Neuronal stem cell (in vitro differentiated cells): Measurements from ENCODE around the gene PLD1.

Source experiments
- DNase-seq: peaks from one replicate; pipeline ENCODE4 v3.0.0-alpha.2; 2013; ENCODE audit warnings: low spot score
- H2AFZ ChIP-seq: one replicate; pipeline ENCODE4 v1.6.1; 2013; ENCODE audit warnings: mild to moderate bottlenecking, low read length, inconsistent platforms
- H2AK5ac ChIP-seq: 2 replicates; pipeline ENCODE4 v1.6.1; 2013; ENCODE audit warnings: low read depth, mild to moderate bottlenecking, inconsistent platforms, low read length, moderate library complexity, mixed read lengths
- H2BK120ac ChIP-seq: 2 replicates; pipeline ENCODE4 v1.6.1; 2013; ENCODE audit warnings: low read depth, mild to moderate bottlenecking, inconsistent platforms, low read length, moderate library complexity, mixed read lengths
- H2BK12ac ChIP-seq: one replicate; pipeline ENCODE4 v1.6.1; 2013; ENCODE audit warnings: low read length, inconsistent platforms
- H2BK15ac ChIP-seq: 2 replicates; pipeline ENCODE4 v1.6.1; 2013; ENCODE audit warnings: mild to moderate bottlenecking, low read length, inconsistent platforms, mixed read lengths
- H2BK5ac ChIP-seq: one replicate; pipeline ENCODE4 v1.6.1; 2013; ENCODE audit warnings: inconsistent platforms, mild to moderate bottlenecking, low read length, moderate library complexity
- H3K14ac ChIP-seq: one replicate; pipeline ENCODE4 v1.6.1; 2013; ENCODE audit warnings: low read length, inconsistent platforms
- H3K18ac ChIP-seq: 2 replicates; pipeline ENCODE4 v1.6.1; 2013; ENCODE audit warnings: low read length, inconsistent platforms
- H3K23ac ChIP-seq: 2 replicates; pipeline ENCODE4 v1.6.1; 2013; ENCODE audit warnings: low read depth, mild to moderate bottlenecking, mixed read lengths, low read length, inconsistent platforms; ENCODE audit not compliant: poor library complexity
- H3K27ac ChIP-seq: replicated peaks from 3 replicates; pipeline ENCODE4 v1.5.1; 2013; ENCODE audit warnings: low read length, inconsistent platforms
- H3K27me3 ChIP-seq, 3 experiments: 2 replicates each; pipeline ENCODE4 v1.6.1; 2013; ENCODE audit warnings: low read length in 3 of 3, mild to moderate bottlenecking in 2 of 3, inconsistent platforms in 1 of 3, low read depth in 1 of 3, mixed read lengths in 1 of 3, moderate library complexity in 1 of 3; ENCODE audit not compliant: control insufficient read depth in 3 of 3, insufficient read depth in 3 of 3
- H3K36me3 ChIP-seq, 2 donors: replicated peaks in 1 of 2; 2 replicates each; pipeline ENCODE4 v1.6.1; 2013; ENCODE audit warnings: low read length in 2 of 2; ENCODE audit not compliant: control insufficient read depth in 2 of 2, insufficient read depth in 2 of 2
- H3K4ac ChIP-seq: 2 replicates; pipeline ENCODE4 v1.6.1; 2013; ENCODE audit warnings: inconsistent platforms, mild to moderate bottlenecking, low read length, moderate library complexity
- H3K4me1 ChIP-seq, 2 donors: 1 replicate in 1 of 2; 2 replicates in 1 of 2; pipeline ENCODE4 v1.6.1; 2013; ENCODE audit warnings: low read length in 2 of 2, low read depth in 1 of 2; ENCODE audit not compliant: control insufficient read depth in 2 of 2, insufficient read depth in 1 of 2
- H3K4me2 ChIP-seq: one replicate; pipeline ENCODE4 v1.6.1; 2013; ENCODE audit warnings: mild to moderate bottlenecking, low read length, inconsistent platforms; ENCODE audit not compliant: insufficient read depth, poor library complexity, severe bottlenecking
- H3K4me3 ChIP-seq, 2 donors: 2 replicates each; pipeline ENCODE4 v1.5.1; 2013; ENCODE audit warnings: low read length in 2 of 2, mild to moderate bottlenecking in 2 of 2, inconsistent platforms in 1 of 2, moderate library complexity in 1 of 2
- H3K79me1 ChIP-seq: one replicate; pipeline ENCODE4 v1.6.1; 2013; ENCODE audit warnings: low read depth, mild to moderate bottlenecking, inconsistent platforms, low read length, moderate library complexity
- H3K9ac ChIP-seq: one replicate; pipeline ENCODE4 v1.6.1; 2013; ENCODE audit warnings: mild to moderate bottlenecking, low read depth, low read length, inconsistent platforms; ENCODE audit not compliant: poor library complexity
- H3K9me3 ChIP-seq, 2 donors: replicated peaks in 1 of 2; 2 replicates each; pipeline versions ENCODE3 to v1.6.1; 2013; ENCODE audit warnings: low read length in 2 of 2, mild to moderate bottlenecking in 2 of 2, inconsistent platforms in 1 of 2, low read depth in 1 of 2, mixed read lengths in 1 of 2, moderate library complexity in 1 of 2; ENCODE audit not compliant: control insufficient read depth in 2 of 2, insufficient read depth in 1 of 2
- H4K8ac ChIP-seq: one replicate; pipeline ENCODE4 v1.6.1; 2013; ENCODE audit warnings: low read depth, mild to moderate bottlenecking, inconsistent platforms, low read length, moderate library complexity
- H4K91ac ChIP-seq: one replicate; pipeline ENCODE4 v1.6.1; 2013; ENCODE audit warnings: low read length, low read depth, mild to moderate bottlenecking, inconsistent platforms; ENCODE audit not compliant: poor library complexity
- WGBS, 2 donors: extraction: QIAGEN DNeasy Blood & Tissue Kit; methylation state at CpG; one replicate each; pipeline ENCODE4 v1.1.7; 2013; ENCODE audit warnings: missing lambda C conversion rate in 2 of 2, mixed read lengths in 1 of 2; ENCODE audit not compliant: insufficient read length in 2 of 2, insufficient replicate concordance in 1 of 2; ENCODE audit errors: extremely low coverage in 2 of 2; 5-methylcytosine and 5-hydroxymethylcytosine counted together

Gene PLD1

DNA sequence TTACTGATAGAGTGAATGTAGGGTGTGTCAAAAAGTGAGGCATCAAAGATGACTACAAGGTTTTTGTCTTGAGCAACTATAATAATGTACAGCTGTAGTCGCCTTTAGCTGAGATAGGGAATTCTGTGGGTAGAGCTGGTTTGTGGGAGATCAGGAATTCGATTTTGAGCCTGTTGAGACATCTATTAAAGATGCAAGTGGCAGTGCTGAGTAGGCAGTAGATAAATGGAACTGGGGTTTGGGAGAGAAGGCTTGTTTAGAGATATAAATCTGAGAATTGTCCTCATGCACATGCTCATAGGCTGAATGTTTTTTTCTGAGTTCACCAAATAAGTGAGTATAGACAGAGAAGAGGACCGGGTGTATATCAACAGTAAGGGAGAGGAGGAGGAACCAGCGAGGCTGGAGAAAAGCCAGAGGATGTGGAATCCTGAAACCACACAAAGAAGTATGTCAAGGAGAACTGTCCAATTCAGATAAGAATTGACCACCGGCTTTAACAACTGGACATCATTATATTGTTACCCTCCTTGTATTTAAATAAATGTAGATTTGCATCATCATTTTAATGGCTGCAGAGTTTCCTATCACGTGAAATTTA, 204.0 kb downstream of the PLD1 start:
- Histone ChIP-seq H4K91ac (no peak overlapping the region), H4K8ac (no peak overlapping the region), H3K4me2 (no peak overlapping the region), H3K9me3 (no peaks in the 10 kb centered on the region), H3K4me3 (no peak overlapping the region), H3K36me3 (no peaks in the 10 kb centered on the region), H2BK120ac (no peak overlapping the region), H2BK15ac (no peak overlapping the region), H3K18ac (no peak overlapping the region), H3K14ac (no peak overlapping the region), H3K27me3 (no peaks in the 10 kb centered on the region), H3K23ac (no peak overlapping the region), H2BK5ac (no peak overlapping the region), H2AK5ac (no peak overlapping the region), H3K9ac (no peak overlapping the region), H3K4me1 (peaks cover 0 to 2% of the 10 kb centered on the region in 2 donors), H2AFZ (no peak overlapping the region), H2BK12ac (no peak overlapping the region), H3K4ac (no peak overlapping the region), H3K27ac (no peak overlapping the region), H3K79me1 (no peaks in the 10 kb centered on the region)
- WGBS, 2 donors, result no CpG with 5 or more reads among the region's 6 CpGs
- DNase-seq, result no peak

DNA sequence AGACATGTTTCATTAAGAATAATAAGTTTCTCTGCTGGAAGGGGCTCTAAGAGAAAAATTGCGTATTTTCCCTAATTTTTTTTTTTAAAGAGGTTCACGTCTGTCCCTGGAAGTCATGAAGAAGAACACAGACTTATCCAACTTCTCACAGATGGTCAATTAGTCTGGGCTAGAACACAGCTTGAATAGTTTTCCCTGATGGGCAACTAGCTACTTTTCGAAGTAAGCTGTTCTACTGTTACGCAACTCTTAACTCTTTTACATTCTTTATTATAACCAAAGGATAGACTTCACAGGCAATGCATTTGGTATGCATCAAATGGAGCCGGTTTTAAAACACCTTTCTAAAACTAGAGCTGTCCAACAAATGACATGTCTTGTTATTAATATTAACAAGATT, 205.9 kb downstream of the PLD1 start:
- H2AFZ ChIP-seq, result no peak overlapping the region
- no peak overlapping the region for H2BK120ac ChIP-seq
- no peak overlapping the region for H4K8ac ChIP-seq
- H4K91ac ChIP-seq, result no peak overlapping the region
- DNase-seq, result no peak
- H3K9me3 ChIP-seq, result no peaks in the 10 kb centered on the region
- no peaks in the 10 kb centered on the region for H3K36me3 ChIP-seq
- H2BK15ac ChIP-seq, result no peak overlapping the region
- no peak overlapping the region for H3K27ac ChIP-seq
- H2BK12ac ChIP-seq, result no peak overlapping the region
- H2AK5ac ChIP-seq, result no peak overlapping the region
- no peak overlapping the region for H3K4ac ChIP-seq
- no peak overlapping the region for H3K4me2 ChIP-seq
- WGBS, 2 donors, result no CpG with 5 or more reads among the region's 5 CpGs
- no peak overlapping the region for H3K9ac ChIP-seq
- no peak overlapping the region for H2BK5ac ChIP-seq
- no peaks in the 10 kb centered on the region for H3K79me1 ChIP-seq
- no peak overlapping the region for H3K18ac ChIP-seq
- no peak overlapping the region for H3K23ac ChIP-seq
- no peaks in the 10 kb centered on the region for H3K27me3 ChIP-seq
- H3K4me1 ChIP-seq, result no peaks in the 10 kb centered on the region
- H3K14ac ChIP-seq, result no peak overlapping the region
- H3K4me3 ChIP-seq, result no peak overlapping the region

DNA sequence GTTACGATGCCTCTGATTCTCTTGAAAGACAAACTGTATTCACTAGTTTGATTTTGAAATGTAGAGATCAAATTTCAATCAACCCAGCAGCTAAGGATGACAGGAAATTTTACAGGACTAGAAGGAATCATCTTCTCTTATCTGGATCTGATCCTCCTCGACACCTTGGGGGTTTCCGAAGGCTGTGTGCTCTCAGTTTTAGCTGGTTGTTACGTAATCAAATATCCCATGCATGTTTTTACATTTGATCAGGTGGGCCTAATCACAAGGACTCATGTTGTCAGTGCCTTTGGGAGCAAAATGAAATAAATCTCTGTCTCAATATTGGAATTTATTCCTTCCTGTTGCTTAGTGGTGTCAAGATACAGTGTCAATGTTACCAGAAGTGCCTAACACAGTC, 208.2 kb downstream of the PLD1 start:
- no peaks in the 10 kb centered on the region for H3K27me3 ChIP-seq
- H2BK5ac ChIP-seq, result no peak overlapping the region
- H2BK120ac ChIP-seq, result no peak overlapping the region
- no CpG with 5 or more reads among the region's 4 CpGs for WGBS, 2 donors
- H3K23ac ChIP-seq, result no peak overlapping the region
- H3K4ac ChIP-seq, result no peak overlapping the region
- H3K79me1 ChIP-seq, result no peaks in the 10 kb centered on the region
- no peak overlapping the region for H3K27ac ChIP-seq
- H2BK12ac ChIP-seq, result no peak overlapping the region
- H3K4me1 ChIP-seq, result no peaks in the 10 kb centered on the region
- no peaks in the 10 kb centered on the region for H3K9me3 ChIP-seq
- H3K4me3 ChIP-seq, result no peak overlapping the region
- no peak overlapping the region for H2AFZ ChIP-seq
- no peak overlapping the region for H3K14ac ChIP-seq
- no peak overlapping the region for H3K4me2 ChIP-seq
- H4K8ac ChIP-seq, result no peak overlapping the region
- H2AK5ac ChIP-seq, result no peak overlapping the region
- no peak overlapping the region for H4K91ac ChIP-seq
- no peak overlapping the region for H3K18ac ChIP-seq
- H3K9ac ChIP-seq, result no peak overlapping the region
- no peaks in the 10 kb centered on the region for H3K36me3 ChIP-seq
- no peak for DNase-seq
- no peak overlapping the region for H2BK15ac ChIP-seq

DNA sequence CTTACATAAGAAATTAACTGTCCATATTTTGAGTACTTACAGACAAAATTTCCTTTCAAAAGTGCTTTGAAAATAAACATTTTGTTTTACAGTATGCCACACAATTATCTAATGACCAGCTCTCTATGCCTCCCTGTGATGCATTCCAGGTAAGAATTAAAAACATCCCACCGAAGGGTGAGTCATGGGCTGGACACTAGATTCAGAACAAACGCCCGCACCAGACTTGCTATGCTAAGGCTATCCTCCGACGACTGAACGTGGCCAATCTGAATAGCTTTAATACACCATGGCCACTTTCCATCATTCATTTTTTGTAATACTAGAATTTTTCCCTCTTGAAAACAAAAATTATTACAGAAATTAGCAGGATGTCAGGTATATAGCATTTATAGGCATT, 210.3 kb downstream of the PLD1 start:
- H2AFZ ChIP-seq, result no peak overlapping the region
- H3K36me3 ChIP-seq, result no peaks in the 10 kb centered on the region
- no peak overlapping the region for H2BK120ac ChIP-seq
- H3K4me2 ChIP-seq, result no peak overlapping the region
- H3K4me1 ChIP-seq, result no peaks in the 10 kb centered on the region
- H4K91ac ChIP-seq, result no peak overlapping the region
- H3K79me1 ChIP-seq, result no peaks in the 10 kb centered on the region
- no peak overlapping the region for H3K4ac ChIP-seq
- H3K9ac ChIP-seq, result no peak overlapping the region
- no peak overlapping the region for H3K18ac ChIP-seq
- WGBS, 2 donors, result no CpG with 5 or more reads among the region's 6 CpGs
- no peak overlapping the region for H3K4me3 ChIP-seq
- no peaks in the 10 kb centered on the region for H3K27me3 ChIP-seq
- H4K8ac ChIP-seq, result no peak overlapping the region
- no peak overlapping the region for H3K27ac ChIP-seq
- H2BK15ac ChIP-seq, result no peak overlapping the region
- H3K14ac ChIP-seq, result no peak overlapping the region
- no peak overlapping the region for H2BK5ac ChIP-seq
- no peak overlapping the region for H2BK12ac ChIP-seq
- no peaks in the 10 kb centered on the region for H3K9me3 ChIP-seq
- no peak for DNase-seq
- H2AK5ac ChIP-seq, result no peak overlapping the region
- no peak overlapping the region for H3K23ac ChIP-seq
